ENCODE data around the gene RAB12. TPM values are rescaled to one million over a fixed set of nuclear protein-coding genes. Genes with fewer than 3 reads are reported as not detected.

RAB12 gene
- total RNA-seq, 1 experiment from 2014 or later, result 32.7 TPM

DNA sequence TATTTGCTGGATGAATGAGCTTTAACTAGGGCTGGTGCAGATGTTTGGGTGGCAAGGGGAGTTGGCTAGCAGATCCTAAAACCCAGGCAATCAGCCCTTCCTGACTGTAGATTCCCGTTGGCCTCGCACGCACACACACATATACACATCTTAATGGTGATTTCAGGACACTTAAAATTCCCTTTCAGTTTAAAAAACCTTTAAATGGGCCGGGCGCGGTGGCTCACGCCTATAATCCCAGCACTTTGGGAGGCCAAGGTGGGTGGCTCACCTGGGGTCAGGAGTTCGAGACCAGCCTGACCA lies 76.6 kb downstream of the RAB12 start:
- POLR2A ChIA-PET, result no interaction called here
- Histone ChIP-seq H3K27me3 (ENCODE audit: insufficient read depth, low read length) (no peaks in the 10 kb centered on the region), H3K4me3 (replicated peaks in 1 of 2; ENCODE audit: low read depth in 1 of 2, low read length in 2 of 2) (no peak overlapping the region), H3K9me2 (ENCODE audit: insufficient read depth) (no peaks in the 10 kb centered on the region), H3K4me2 (ENCODE audit: low read length) (no peak overlapping the region), H2AFZ (ENCODE audit: low read depth, low read length, poor library complexity, severe bottlenecking) (no peak overlapping the region), H4K20me1 (ENCODE audit: insufficient read depth) (no peaks in the 10 kb centered on the region), H3K4me1 (ENCODE audit: control insufficient read depth in 1 of 2, insufficient read depth in 2 of 2, low read length in 2 of 2) (peaks cover 0 to 6% of the 10 kb centered on the region in 2 experiments; a peak in 1 of 4 replicates), H3K9me3 (ENCODE audit: control insufficient read depth in 1 of 2, insufficient read depth in 1 of 2, low read depth in 1 of 2, low read length in 2 of 2) (no peaks in the 10 kb centered on the region), H3K27ac (ENCODE audit: low read depth, low read length) (no peak overlapping the region), H3K36me3 (ENCODE audit: control insufficient read depth in 1 of 2, insufficient read depth in 2 of 2, low read length in 2 of 2) (no peaks in the 10 kb centered on the region), H3K9ac (ENCODE audit: low read length) (no peak overlapping the region), H3K79me2 (ENCODE audit: insufficient read depth, low read length) (no peaks in the 10 kb centered on the region)
- BruUV-seq (replicated peaks), result no TSS peak
- intact Hi-C loops (cut with micrococcal nuclease), result no loop called here
- RAD21 ChIA-PET (ENCODE audit: low non-redundant PET in 1 of 2, low total read pairs in 2 of 2, uncharacterized antibody in 2 of 2, unreplicated experiment in 2 of 2), result no interaction called here
- TF ChIP-seq YY1 (IDR thresholded peaks at IDR 0.05; ENCODE audit: extremely low read depth, insufficient replicate concordance, low read depth, low read length), result no peak
- TF ChIP-seq ELF1 (IDR thresholded peaks at IDR 0.05; ENCODE audit: borderline replicate concordance, low read depth), result no peak
- TF ChIP-seq, protein P1, sequence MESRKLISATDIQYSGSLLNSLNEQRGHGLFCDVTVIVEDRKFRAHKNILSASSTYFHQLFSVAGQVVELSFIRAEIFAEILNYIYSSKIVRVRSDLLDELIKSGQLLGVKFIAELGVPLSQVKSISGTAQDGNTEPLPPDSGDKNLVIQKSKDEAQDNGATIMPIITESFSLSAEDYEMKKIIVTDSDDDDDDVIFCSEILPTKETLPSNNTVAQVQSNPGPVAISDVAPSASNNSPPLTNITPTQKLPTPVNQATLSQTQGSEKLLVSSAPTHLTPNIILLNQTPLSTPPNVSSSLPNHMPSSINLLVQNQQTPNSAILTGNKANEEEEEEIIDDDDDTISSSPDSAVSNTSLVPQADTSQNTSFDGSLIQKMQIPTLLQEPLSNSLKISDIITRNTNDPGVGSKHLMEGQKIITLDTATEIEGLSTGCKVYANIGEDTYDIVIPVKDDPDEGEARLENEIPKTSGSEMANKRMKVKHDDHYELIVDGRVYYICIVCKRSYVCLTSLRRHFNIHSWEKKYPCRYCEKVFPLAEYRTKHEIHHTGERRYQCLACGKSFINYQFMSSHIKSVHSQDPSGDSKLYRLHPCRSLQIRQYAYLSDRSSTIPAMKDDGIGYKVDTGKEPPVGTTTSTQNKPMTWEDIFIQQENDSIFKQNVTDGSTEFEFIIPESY (IDR thresholded peaks at IDR 0.05; ENCODE audit: extremely low read depth, insufficient replicate concordance, low read length), result no peak
- no peak for TF ChIP-seq ZFX (IDR thresholded peaks at IDR 0.05)
- no peak for TF ChIP-seq ATF3 (IDR thresholded peaks at IDR 0.05)
- no peak for TF ChIP-seq CBX3 (IDR thresholded peaks at IDR 0.05; ENCODE audit: low read depth)
- TF ChIP-seq JUND (IDR thresholded peaks at IDR 0.05), result no peak
- TF ChIP-seq SRF (IDR thresholded peaks at IDR 0.05; ENCODE audit: low read depth), result no peak
- no peak for TF ChIP-seq RAD21 (IDR thresholded peaks at IDR 0.05; ENCODE audit: low read depth)
- ATAC-seq (no peak), DNase-seq (ENCODE audit: low read depth, low spot score) (no peak)
- CTCF ChIA-PET, result interaction anchor here (3.6 kb wide), 1 partner anchor 10 kb away, joined by 21 read pairs; no protein-coding TSS in a partner anchor

- no peak for ATAC-seq
Observed at GRCh38 chr18:8686611-8687010, 77.4 kb downstream of the RAB12 start.

More at GRCh38 chr18:8686611-8687010, 77.4 kb downstream of the RAB12 start:
- no peaks in the 10 kb centered on the region for H3K36me3 ChIP-seq (ENCODE audit: control insufficient read depth in 1 of 2, insufficient read depth in 2 of 2, low read length in 2 of 2)
- no peak overlapping the region for H3K27ac ChIP-seq (ENCODE audit: low read depth, low read length)
- H3K9ac ChIP-seq (ENCODE audit: low read length), result no peak overlapping the region
- no peaks in the 10 kb centered on the region for H3K79me2 ChIP-seq (ENCODE audit: insufficient read depth, low read length)
- no peaks in the 10 kb centered on the region for H4K20me1 ChIP-seq (ENCODE audit: insufficient read depth)
- H3K4me2 ChIP-seq (ENCODE audit: low read length), result no peak overlapping the region
- no peaks in the 10 kb centered on the region for H3K9me3 ChIP-seq (ENCODE audit: control insufficient read depth in 1 of 2, insufficient read depth in 1 of 2, low read depth in 1 of 2, low read length in 2 of 2)
- H3K4me1 ChIP-seq (ENCODE audit: control insufficient read depth in 1 of 2, insufficient read depth in 2 of 2, low read length in 2 of 2), result peaks cover 0 to 6% of the 10 kb centered on the region in 2 experiments; a peak in 1 of 4 replicates
- intact Hi-C loops (cut with micrococcal nuclease), result no loop called here
- no peaks in the 10 kb centered on the region for H3K27me3 ChIP-seq (ENCODE audit: insufficient read depth, low read length)
- no TSS peak for BruUV-seq (replicated peaks)
- ChIA-PET CTCF (interaction anchor here (3.6 kb wide), 1 partner anchor 10 kb away, joined by 21 read pairs; no protein-coding TSS in a partner anchor), RAD21 (ENCODE audit: low non-redundant PET in 1 of 2, low total read pairs in 2 of 2, uncharacterized antibody in 2 of 2, unreplicated experiment in 2 of 2) (no interaction called here), POLR2A (no interaction called here)
- TF ChIP-seq CBX3 (IDR thresholded peaks at IDR 0.05; ENCODE audit: low read depth) (no peak), JUND (IDR thresholded peaks at IDR 0.05) (no peak), EZH2phosphoT487 (IDR thresholded peaks at IDR 0.05; ENCODE audit: borderline replicate concordance) (no peak), ELF1 (IDR thresholded peaks at IDR 0.05; ENCODE audit: borderline replicate concordance, low read depth) (no peak)
- no peak for DNase-seq (ENCODE audit: low read depth, low spot score)
- H3K9me2 ChIP-seq (ENCODE audit: insufficient read depth), result no peaks in the 10 kb centered on the region
- H3K4me3 ChIP-seq (replicated peaks in 1 of 2; ENCODE audit: low read depth in 1 of 2, low read length in 2 of 2), result no peak overlapping the region
- H2AFZ ChIP-seq (ENCODE audit: low read depth, low read length, poor library complexity, severe bottlenecking), result no peak overlapping the region
